Esophagus muscularis mucosa (tissue), 4 donors: ENCODE measurements around the gene ZNF329. TPM values are rescaled to one million over a fixed set of nuclear protein-coding genes. Genes with fewer than 3 reads are reported as not detected.

Experiments used
- DNase-seq: peaks from one replicate; pipeline ENCODE4 v3.0.0-alpha.2; 2017; ENCODE audit errors: extremely low spot score
- H3K27ac ChIP-seq, 4 donors: fragments of 200-600 bp; sonication (generic); replicated peaks in 1 of 4; 1 replicate in 3 of 4; 2 replicates in 1 of 4; pipeline ENCODE4 v1.5.1; 2016 to 2019; ENCODE audit warnings: mild to moderate bottlenecking in 1 of 4
- H3K27me3 ChIP-seq, 4 donors: fragments of 200-600 bp; sonication (generic); one replicate each; pipeline versions ENCODE4 v1.5.1 to v1.6.0; 2016 to 2019
- H3K36me3 ChIP-seq, 4 donors: fragments of 200-600 bp; sonication (generic); one replicate each; pipeline ENCODE4 v1.5.1; 2016 to 2019
- H3K4me1 ChIP-seq, 4 donors: fragments of 200-600 bp; sonication (generic); one replicate each; pipeline ENCODE4 v1.5.1; 2016 to 2019
- H3K4me3 ChIP-seq, 4 donors: fragments of 200-600 bp; sonication (generic); 1 replicate in 2 of 4; 2 replicates in 2 of 4; pipeline ENCODE4 v1.5.1; 2016 to 2019; ENCODE audit warnings: mild to moderate bottlenecking in 4 of 4, moderate library complexity in 1 of 4
- H3K9me3 ChIP-seq, 4 donors: fragments of 200-600 bp; sonication (generic); 1 replicate in 3 of 4; 2 replicates in 1 of 4; pipeline ENCODE4 v1.5.1; 2016 to 2019
- CTCF ChIP-seq, 3 experiments: fragments of 200-600 bp in 2 of 3; fragments of 450-650 bp in 1 of 3; sonication (generic) in 2 of 3; IDR thresholded peaks; one replicate each; pipeline ENCODE4 v1.5.1; 2017 to 2019; ENCODE audit warnings: antibody characterized with exemption in 3 of 3, mild to moderate bottlenecking in 2 of 3, moderate library complexity in 1 of 3
- EP300 ChIP-seq: sonication (generic); formaldehyde crosslinking; IDR thresholded peaks from one replicate; pipeline ENCODE4 v1.6.1; 2017; ENCODE audit warnings: antibody characterized with exemption
- POLR2A ChIP-seq: fragments of 450-650 bp; IDR thresholded peaks from one replicate; pipeline ENCODE4 v1.6.1; 2017; ENCODE audit warnings: antibody characterized with exemption, moderate library complexity, mild to moderate bottlenecking, low read depth
- POLR2AphosphoS5 ChIP-seq, 2 donors: sonication (generic); formaldehyde crosslinking; IDR thresholded peaks; one replicate each; pipeline ENCODE4 v1.6.1; 2017; ENCODE audit warnings: antibody characterized with exemption in 2 of 2
- WGBS: methylation state at CpG from one replicate; pipeline ENCODE4 v1.1.5; 2018; 5-methylcytosine and 5-hydroxymethylcytosine counted together
- intact Hi-C: fragments of 100-400 bp; cut with DNase I; formaldehyde crosslinking; loops from one replicate; pipeline ENCODE4 v1.15.1; 2023
- total RNA-seq, 4 donors: library from RNA; depleted of rRNA; stranded (reverse); fragments of >200 nt; gene quantifications; one replicate each; pipeline versions ENCODE4 v1.1.0 to v1.2.1, GENCODE V29; 2016

The ZNF329 gene
- total RNA-seq, 4 donors from 2014 or later = 8.3 to 14.0 (median 10.8) TPM

GRCh38 chr19:58097781-58098681, 52.6 kb downstream of the ZNF329 start, which contains the start of gene ZSCAN18:
Gene ZSCAN18, minus strand, starts transcription at chr19:58098231. Its CDS starts 7,964 bp downstream, at chr19:58090267.
- TF ChIP-seq CTCF (IDR thresholded peaks at IDR 0.05) = no peak
- no peak for TF ChIP-seq EP300
- TF ChIP-seq POLR2A = peak; percentile 42
- TF ChIP-seq POLR2AphosphoS5 (IDR thresholded peaks at IDR 0.05) = peak; percentile 95 to 96
- peaks cover 0 to 28% (median 14%) of the 10 kb centered on the region in 4 donors for H3K9me3 ChIP-seq
- H3K27ac ChIP-seq = peak within 1 kb of the TSS; percentile 91 to 96 (median 94)
- DNase-seq = peak; percentile 99
- peaks cover 0 to 19% (median 3%) of the 10 kb centered on the region in 4 donors for H3K36me3 ChIP-seq
- peak within 1 kb of the TSS; percentile 70 to 97 (median 76) for H3K4me3 ChIP-seq
- WGBS = 4% methylated on average over 37 of the region's 67 CpGs
- intact Hi-C loops = loop anchor here (10.0 kb wide), 1 partner anchor 83 kb away; no protein-coding TSS in a partner anchor
- H3K27me3 ChIP-seq = no peaks in the 10 kb centered on the region
- peaks cover 19 to 29% (median 27%) of the 10 kb centered on the region in 4 donors for H3K4me1 ChIP-seq

GRCh38 chr19:58097349-58097748, 53.2 kb downstream of the ZNF329 start:
- Histone ChIP-seq H3K36me3 (peaks cover 0 to 23% (median 3%) of the 10 kb centered on the region in 4 donors), H3K9me3 (peaks cover 0 to 24% (median 13%) of the 10 kb centered on the region in 4 donors), H3K4me3 (peak overlapping the region; percentile 70 to 97 (median 76)), H3K4me1 (peaks cover 19 to 29% (median 27%) of the 10 kb centered on the region in 4 donors), H3K27me3 (no peaks in the 10 kb centered on the region), H3K27ac (peak overlapping the region; percentile 91 to 96 (median 94))
- intact Hi-C loops = loop anchor here (10.0 kb wide), 1 partner anchor 83 kb away; no protein-coding TSS in a partner anchor
- no peak for DNase-seq
- TF ChIP-seq CTCF (IDR thresholded peaks at IDR 0.05) = no peak
- no peak for TF ChIP-seq POLR2A
- TF ChIP-seq EP300 = no peak
- TF ChIP-seq POLR2AphosphoS5 (IDR thresholded peaks at IDR 0.05) = no peak
- WGBS = 28% methylated on average over 8 of the region's 8 CpGs

GRCh38 chr19:58096884-58097283, 53.7 kb downstream of the ZNF329 start:
- H3K27me3 ChIP-seq = no peaks in the 10 kb centered on the region
- peak overlapping the region in 3 of 4 donors; percentile 93 to 96 (median 96) for H3K27ac ChIP-seq
- peaks cover 0 to 24% (median 11%) of the 10 kb centered on the region in 4 donors for H3K9me3 ChIP-seq
- peak overlapping the region; percentile 70 to 97 (median 76) for H3K4me3 ChIP-seq
- H3K4me1 ChIP-seq = peaks cover 19 to 29% (median 27%) of the 10 kb centered on the region in 4 donors
- H3K36me3 ChIP-seq = peaks cover 0 to 28% (median 3%) of the 10 kb centered on the region in 4 donors
- TF ChIP-seq CTCF (IDR thresholded peaks at IDR 0.05) (no peak), POLR2AphosphoS5 (IDR thresholded peaks at IDR 0.05) (no peak), POLR2A (no peak), EP300 (no peak)
- intact Hi-C loops = loop anchor here (10.0 kb wide), 1 partner anchor 82 kb away; no protein-coding TSS in a partner anchor
- DNase-seq = no peak
- 84% methylated on average over 13 of the region's 13 CpGs for WGBS

- Histone ChIP-seq H3K4me3 (no peak overlapping the region), H3K27me3 (no peaks in the 10 kb centered on the region), H3K36me3 (peaks cover 0 to 36% (median 3%) of the 10 kb centered on the region in 4 donors), H3K27ac (no peak overlapping the region), H3K9me3 (peaks cover 0 to 26% (median 11%) of the 10 kb centered on the region in 4 donors), H3K4me1 (peaks cover 19 to 29% (median 27%) of the 10 kb centered on the region in 4 donors)
- TF ChIP-seq POLR2A = no peak
- no peak for TF ChIP-seq EP300
- TF ChIP-seq POLR2AphosphoS5 (IDR thresholded peaks at IDR 0.05) = no peak
- TF ChIP-seq CTCF (IDR thresholded peaks at IDR 0.05) = no peak
- WGBS = 100% methylated on average over 6 of the region's 10 CpGs
- intact Hi-C loops = loop anchor here (10.0 kb wide), 1 partner anchor 81 kb away; no protein-coding TSS in a partner anchor
- no peak for DNase-seq
Observed at GRCh38 chr19:58095328-58095727, 55.3 kb downstream of the ZNF329 start.
